HG02885 (cell line): ENCODE data around the gene NTN5.
"Not testable (repeated sequence)": the region's sequence is repeated elsewhere in the genome, so short reads cannot be mapped to it uniquely, and the experiment has no call there.

Source experiments
- ATAC-seq: cut with Tn5 transposase; IDR thresholded peaks from one replicate; pipeline ENCODE4 v1.9.1; 2021; ENCODE audit warnings: mild to moderate bottlenecking; ENCODE audit not compliant: unreplicated experiment, poor library complexity

NTN5 gene

GRCh38 chr19:48671446-48671995 lies 1.3 kb downstream of the NTN5 start:
- no peak for ATAC-seq

GRCh38 chr19:48670699-48671445 lies 1.9 kb downstream of the NTN5 start:
- no peak for ATAC-seq

DNA sequence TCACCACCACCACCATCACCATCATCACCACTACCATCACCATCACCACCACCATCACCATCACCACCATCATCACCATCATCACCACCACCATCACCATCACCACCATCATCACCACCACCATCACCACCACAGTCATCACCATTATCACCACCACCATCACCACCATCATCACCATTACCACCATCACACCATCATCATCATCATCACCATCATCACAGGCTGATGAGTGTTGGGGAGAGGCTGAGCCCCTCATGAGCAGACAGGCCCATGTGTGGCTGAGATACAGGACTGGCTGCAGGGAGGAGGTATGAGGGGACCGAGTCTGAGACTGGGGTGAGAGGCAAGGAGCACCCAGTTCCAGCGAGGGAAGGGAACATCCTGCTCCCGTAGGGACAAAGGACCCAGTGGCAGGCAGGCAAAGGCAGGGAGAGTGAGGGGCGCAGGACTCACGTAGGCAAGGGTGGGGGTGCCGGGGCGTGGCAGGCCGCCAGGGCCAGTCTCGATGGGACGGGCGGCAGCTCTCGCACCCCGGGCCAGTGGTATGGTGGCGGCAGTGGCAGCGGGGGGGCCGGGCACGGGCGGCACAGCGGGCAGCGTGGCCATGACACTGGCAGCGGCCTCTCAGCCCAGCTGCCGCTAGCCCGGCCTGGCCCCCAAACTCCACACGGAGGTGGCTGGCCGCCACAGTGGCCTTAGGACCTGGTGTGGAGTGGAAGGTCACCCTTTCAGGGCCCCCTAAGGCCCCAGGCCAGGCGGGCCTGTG lies 2.7 kb downstream of the NTN5 start:
- no peak for ATAC-seq

- no peak for ATAC-seq
These were observed 4.1 kb downstream of the NTN5 start for GRCh38 chr19:48668761-48669160.

GRCh38 chr19:48668332-48668731 lies 4.5 kb downstream of the NTN5 start:
- ATAC-seq: no peak

DNA sequence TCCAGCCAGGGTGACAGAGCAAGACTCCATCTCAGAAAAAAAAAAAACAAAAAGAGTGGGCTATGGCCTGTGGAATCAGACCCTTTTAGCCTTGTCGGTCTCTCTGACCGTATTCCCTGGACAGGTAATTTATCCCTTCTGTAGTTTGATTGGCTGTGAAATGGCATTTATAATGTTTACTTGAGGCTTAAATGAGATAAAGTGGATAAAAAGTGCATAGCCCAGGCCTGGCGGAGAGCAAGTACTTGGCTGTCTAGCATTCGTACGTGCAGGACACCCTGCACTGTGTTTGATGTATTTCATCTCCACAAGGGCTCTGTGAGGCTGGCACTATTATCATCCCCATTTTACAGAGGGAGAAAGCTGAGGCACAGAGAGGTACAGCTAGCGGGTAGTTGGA lies 7.0 kb downstream of the NTN5 start:
- ATAC-seq: no peak

DNA sequence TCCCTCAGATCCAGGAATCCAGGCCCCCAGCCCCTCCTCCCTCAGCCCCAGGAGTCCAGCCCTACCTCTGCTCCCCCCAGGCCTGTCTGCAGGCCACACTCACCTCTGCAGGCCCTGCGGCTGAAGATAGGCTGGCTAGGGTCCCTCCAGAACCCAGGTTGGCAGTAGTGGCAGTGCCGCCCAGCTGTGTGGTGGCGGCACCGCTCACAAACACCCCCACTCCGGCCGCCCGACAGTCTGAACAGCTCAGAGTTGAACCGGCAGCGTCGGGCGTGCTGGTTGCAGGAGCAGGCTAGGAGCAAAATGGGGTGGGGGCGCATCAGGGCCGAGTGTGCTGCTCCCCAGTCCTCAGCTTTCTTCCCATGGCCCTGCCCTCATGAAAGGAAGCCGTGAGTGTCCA lies 8.3 kb downstream of the NTN5 start:
- ATAC-seq: no peak

DNA sequence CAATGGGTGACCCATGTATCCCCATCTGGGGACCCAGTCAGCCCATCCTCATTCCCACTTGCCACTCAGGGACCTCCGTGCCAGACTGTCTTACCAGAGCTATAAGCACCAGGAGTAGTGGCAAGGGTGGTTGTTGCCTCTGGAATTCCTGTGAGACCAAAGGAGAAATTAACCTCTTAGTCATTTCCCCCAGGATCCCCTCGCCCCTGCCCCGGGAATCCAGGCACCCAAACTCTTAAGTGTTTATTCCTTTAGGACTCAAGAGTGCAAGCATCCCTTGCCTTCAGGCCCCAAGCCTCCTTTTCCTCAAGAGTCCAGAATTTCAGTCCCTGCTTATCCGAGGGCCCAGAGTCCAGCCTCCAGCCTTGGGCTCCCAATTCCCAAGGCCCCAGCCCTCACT lies 9.2 kb downstream of the NTN5 start:
- ATAC-seq: no peak

DNA sequence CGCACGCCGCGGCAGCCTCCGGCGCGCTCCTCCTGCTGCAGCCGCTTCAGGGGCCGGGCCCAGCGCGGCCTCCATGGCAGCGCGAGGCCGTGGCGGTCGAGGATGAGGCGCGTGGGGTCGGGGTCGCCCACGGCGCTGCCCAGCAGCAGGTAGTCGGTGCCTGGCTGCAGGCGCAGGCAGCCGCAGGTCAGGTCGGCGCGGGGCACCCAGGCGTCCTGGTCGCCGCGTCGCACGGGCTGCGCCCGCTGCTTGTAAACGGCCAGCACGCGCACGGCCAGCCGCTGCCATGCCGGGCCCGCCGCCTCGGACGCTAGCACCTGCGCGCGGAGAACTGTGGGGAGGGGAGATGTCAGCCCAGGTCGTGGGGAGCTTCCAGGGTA lies 11.1 kb downstream of the NTN5 start:
- ATAC-seq: no peak

DNA sequence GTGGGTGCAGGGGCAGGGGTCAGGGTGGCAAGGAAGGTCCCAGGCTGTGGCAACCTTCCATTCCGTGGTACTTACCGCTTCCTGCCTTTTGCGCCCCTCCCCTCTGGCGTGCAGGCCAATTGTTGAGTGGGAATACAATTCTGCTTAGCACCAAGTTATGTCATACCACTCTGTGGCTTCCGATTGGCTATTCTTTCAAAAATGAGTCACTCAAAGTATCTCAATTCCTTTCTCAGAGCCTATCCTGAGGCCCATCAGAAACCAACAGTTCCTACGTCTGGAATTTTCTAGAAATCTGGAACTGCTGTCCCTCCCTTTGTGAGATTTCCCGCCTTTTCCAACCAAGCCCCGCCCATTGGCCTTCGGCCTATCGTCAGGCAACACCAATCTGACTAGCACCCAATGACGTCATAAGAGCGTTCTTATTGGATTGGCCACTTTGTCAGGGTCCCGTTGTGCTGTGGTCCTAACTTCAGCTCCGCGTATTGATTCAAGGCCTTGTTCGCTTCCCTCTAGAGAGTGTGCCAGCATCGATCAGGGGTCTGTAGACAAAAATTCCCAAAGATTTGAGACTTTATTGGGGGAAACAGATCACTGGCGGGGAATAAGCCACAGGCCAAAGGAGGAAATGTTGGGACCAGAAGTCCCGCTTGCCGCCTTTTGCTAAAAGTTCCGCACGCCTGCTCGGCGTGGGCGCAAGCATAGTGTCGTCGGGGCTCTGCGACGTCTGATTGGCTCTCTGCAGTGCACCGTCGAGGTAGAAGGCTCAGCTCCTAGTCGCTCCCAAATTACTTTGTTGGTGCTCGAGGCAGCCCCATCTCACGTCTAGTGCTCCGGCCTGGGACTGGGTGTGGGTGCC lies 11.7 kb downstream of the NTN5 start:
- ATAC-seq: peak; percentile 89

- no peak for ATAC-seq
These were observed 13.0 kb downstream of the NTN5 start for GRCh38 chr19:48659768-48660167.

DNA sequence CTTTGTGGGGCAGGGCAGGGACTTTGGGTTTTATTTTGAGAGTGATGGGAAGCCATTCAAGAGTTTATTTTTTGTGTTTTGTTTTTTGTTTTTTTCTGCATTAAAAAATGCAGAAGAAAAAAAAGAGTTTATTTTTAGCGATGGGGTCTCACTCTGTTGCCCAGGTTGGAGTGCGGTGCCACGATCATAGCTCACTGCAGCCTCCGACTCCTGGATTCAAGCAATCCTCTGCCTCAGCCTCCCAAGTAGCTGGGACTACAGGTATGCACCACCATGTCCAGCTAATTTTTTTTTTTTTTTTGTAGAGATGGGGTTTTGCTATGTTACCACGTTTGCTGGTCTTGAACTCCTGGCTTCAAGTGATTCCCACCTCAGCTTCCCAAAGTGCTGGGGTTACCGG lies 14.3 kb downstream of the NTN5 start:
- ATAC-seq: no peak

- not testable (repeated sequence) for ATAC-seq
These were observed 15.0 kb downstream of the NTN5 start for GRCh38 chr19:48657828-48658227.

GRCh38 chr19:48656840-48657474 lies 15.9 kb downstream of the NTN5 start:
- ATAC-seq: no peak

DNA sequence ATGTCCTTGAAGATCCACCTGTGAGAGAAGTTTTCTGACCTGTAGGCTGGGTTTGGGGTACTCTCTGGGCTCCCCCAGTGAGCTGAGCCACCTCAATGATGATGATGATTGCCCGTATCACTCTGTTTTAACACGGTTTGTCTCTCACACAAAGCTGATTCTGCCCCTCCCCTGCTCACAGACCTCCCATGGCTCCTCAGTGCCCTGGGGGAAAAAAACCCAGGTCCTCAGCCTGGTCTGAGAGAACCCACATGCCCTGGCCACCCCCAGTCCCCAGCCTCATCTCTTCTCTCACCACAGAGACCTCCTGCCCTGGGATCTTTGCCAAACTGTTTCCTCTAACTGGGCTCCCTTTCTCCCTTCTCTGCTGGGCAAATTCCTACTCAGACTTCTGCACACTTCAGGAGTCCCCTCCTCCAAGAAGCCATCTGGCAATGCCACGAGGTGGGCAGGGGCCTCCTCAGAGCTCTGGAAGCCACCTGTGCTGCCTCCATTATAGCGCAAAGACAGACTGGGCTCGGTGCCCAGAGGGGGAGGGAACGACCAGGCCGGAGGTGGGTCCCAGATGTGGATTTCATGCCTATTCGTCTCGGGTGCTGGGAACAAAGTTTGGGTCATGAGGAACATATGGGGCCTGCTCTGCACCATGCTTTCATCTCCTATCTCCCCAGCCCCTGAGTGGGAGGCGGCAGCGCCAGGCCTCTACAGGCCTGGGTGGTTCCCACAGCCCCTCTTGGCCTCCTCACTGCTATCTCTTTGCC lies 18.3 kb downstream of the NTN5 start:
- ATAC-seq: no peak

- ATAC-seq: no peak
These were observed 21.2 kb downstream of the NTN5 start for GRCh38 chr19:48651683-48652048.

GRCh38 chr19:48650974-48651682 lies 21.7 kb downstream of the NTN5 start:
- ATAC-seq: no peak

DNA sequence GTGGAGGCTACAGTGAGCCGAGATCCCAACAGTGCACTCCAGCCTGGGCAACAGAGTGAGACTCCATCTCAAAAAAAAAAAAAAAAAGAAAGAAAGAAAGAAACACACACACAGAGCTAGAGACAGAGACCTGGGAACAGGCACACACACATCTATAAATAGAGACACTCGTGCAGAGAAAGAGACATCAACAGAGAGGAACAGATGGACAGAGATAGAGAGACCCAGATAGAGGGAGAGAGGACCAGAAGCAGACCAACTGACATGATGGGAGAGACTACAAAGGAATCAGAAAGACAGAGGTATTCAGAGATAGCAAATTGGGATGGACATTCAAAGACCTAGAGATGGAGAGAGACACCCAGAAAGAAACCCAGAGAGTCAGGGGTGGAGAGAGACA lies 24.7 kb downstream of the NTN5 start:
- no peak for ATAC-seq

- ATAC-seq: no peak
These were observed 26.0 kb downstream of the NTN5 start for GRCh38 chr19:48646722-48647216.
